ENCODE data around the gene DCTN2. TPM values are rescaled to one million over a fixed set of nuclear protein-coding genes. Genes with fewer than 3 reads are reported as not detected.
A peak's percentile ranks its signal among the peaks of the same experiment; 100 is the strongest.

DCTN2 gene
- polyA plus RNA-seq, 1 donor (not counting 4 experiments of a cell fraction or from before 2014, with no cell fraction given): 132 TPM

GRCh38 chr12:57522887-57523705 lies 23.9 kb downstream of the DCTN2 start:
- Histone ChIP-seq H3K9me3 (ENCODE audit: control insufficient read depth, low read depth, low read length) (no peaks in the 10 kb centered on the region), H2AFZ (ENCODE audit: control insufficient read depth, low read length) (no peak overlapping the region), H3K36me3 (ENCODE audit: control insufficient read depth in 2 of 2, extremely low read depth in 1 of 2, insufficient read depth in 2 of 2, low read length in 2 of 2) (peaks cover 23 to 39% of the 10 kb centered on the region in 2 experiments), H3K4me3 (ENCODE audit: control insufficient read depth in 2 of 3, extremely low read depth in 1 of 3, insufficient read depth in 2 of 3, low read depth in 1 of 3, low read length in 3 of 3) (peak overlapping the region; percentile 75 to 90 (median 80)), H3K27me3 (ENCODE audit: control insufficient read depth, extremely low read depth, insufficient read depth, low read length) (no peaks in the 10 kb centered on the region), H4K20me1 (ENCODE audit: control insufficient read depth, extremely low read depth, insufficient read depth, low read length) (peaks cover 14% of the 10 kb centered on the region), H3K4me2 (ENCODE audit: control insufficient read depth, extremely low read depth, insufficient read depth, low read depth, low read length) (peak overlapping the region; percentile 93), H3K4me1 (ENCODE audit: control insufficient read depth, extremely low read depth, insufficient read depth, low read length) (peaks cover 31% of the 10 kb centered on the region), H3K79me2 (ENCODE audit: control insufficient read depth, insufficient read depth, low read length) (peaks cover 44% of the 10 kb centered on the region), H3K27ac (ENCODE audit: control insufficient read depth, insufficient read depth, low read length) (peak overlapping the region; percentile 65), H3K9ac (ENCODE audit: control insufficient read depth, extremely low read depth, insufficient read depth, low read length) (peak overlapping the region; percentile 84), H3K9me1 (ENCODE audit: control insufficient read depth, extremely low read depth, insufficient read depth, low read length) (peaks cover 2% of the 10 kb centered on the region)
- no peak for FAIRE-seq
- dilution Hi-C loops (cut with MboI; ENCODE audit: extremely low pct_ligation_motif_present, low sequenced_read_pairs): no loop called here
- no peak for DNase-seq (ENCODE audit: low read depth, low spot score)
- TF ChIP-seq EZH2 (IDR thresholded peaks at IDR 0.05; ENCODE audit: low read length): no peak
- TF ChIP-seq CTCF (optimal IDR thresholded peaks at IDR 0.05 in 1 of 3, IDR thresholded peaks at IDR 0.05 in 1 of 3, conservative IDR thresholded peaks at IDR 0.05 in 1 of 3; ENCODE audit: extremely low read depth in 1 of 3, insufficient read depth in 2 of 3, low read length in 3 of 3): no peak

- no peaks in the 10 kb centered on the region for H3K9me3 ChIP-seq (ENCODE audit: control insufficient read depth, low read depth, low read length)
- peak within 1 kb of the TSS; percentile 93 for H3K4me2 ChIP-seq (ENCODE audit: control insufficient read depth, extremely low read depth, insufficient read depth, low read depth, low read length)
- peak within 1 kb of the TSS; percentile 92 for H3K27ac ChIP-seq (ENCODE audit: control insufficient read depth, insufficient read depth, low read length)
- H4K20me1 ChIP-seq (ENCODE audit: control insufficient read depth, extremely low read depth, insufficient read depth, low read length): peaks cover 17% of the 10 kb centered on the region
- H3K4me3 ChIP-seq (ENCODE audit: control insufficient read depth in 2 of 3, extremely low read depth in 1 of 3, insufficient read depth in 2 of 3, low read depth in 1 of 3, low read length in 3 of 3): peak within 1 kb of the TSS; percentile 75 to 90 (median 80)
- H3K36me3 ChIP-seq (ENCODE audit: control insufficient read depth in 2 of 2, extremely low read depth in 1 of 2, insufficient read depth in 2 of 2, low read length in 2 of 2): peaks cover 25 to 40% of the 10 kb centered on the region in 2 experiments
- no peaks in the 10 kb centered on the region for H3K27me3 ChIP-seq (ENCODE audit: control insufficient read depth, extremely low read depth, insufficient read depth, low read length)
- dilution Hi-C loops (cut with MboI; ENCODE audit: extremely low pct_ligation_motif_present, low sequenced_read_pairs): no loop called here
- DNase-seq (ENCODE audit: low read depth, low spot score) (peak; percentile 99), FAIRE-seq (peak; percentile 63)
- H3K9ac ChIP-seq (ENCODE audit: control insufficient read depth, extremely low read depth, insufficient read depth, low read length): peak within 1 kb of the TSS; percentile 84
- no peak within 1 kb of the TSS for H2AFZ ChIP-seq (ENCODE audit: control insufficient read depth, low read length)
- no peak for TF ChIP-seq CTCF (optimal IDR thresholded peaks at IDR 0.05 in 1 of 3, IDR thresholded peaks at IDR 0.05 in 1 of 3, conservative IDR thresholded peaks at IDR 0.05 in 1 of 3; ENCODE audit: extremely low read depth in 1 of 3, insufficient read depth in 2 of 3, low read length in 3 of 3)
- TF ChIP-seq EZH2 (IDR thresholded peaks at IDR 0.05; ENCODE audit: low read length): no peak
- H3K4me1 ChIP-seq (ENCODE audit: control insufficient read depth, extremely low read depth, insufficient read depth, low read length): peaks cover 34% of the 10 kb centered on the region
- H3K9me1 ChIP-seq (ENCODE audit: control insufficient read depth, extremely low read depth, insufficient read depth, low read length): peaks cover 2% of the 10 kb centered on the region
- H3K79me2 ChIP-seq (ENCODE audit: control insufficient read depth, insufficient read depth, low read length): peaks cover 45% of the 10 kb centered on the region
These were observed 24.7 kb downstream of the DCTN2 start, which contains the start of gene MBD6 for GRCh38 chr12:57522011-57522886. Gene MBD6 (plus strand): TSS chr12:57522824. CDS start chr12:57524304, 1,480 bp downstream.
